Vagina (tissue), 2 donors: Measurements from ENCODE around the gene FUT2.

Experiments
- POLR2A ChIP-seq, 2 donors: fragments of 450-650 bp; IDR thresholded peaks; one replicate each; pipeline ENCODE4 v1.6.1; 2017; ENCODE audit warnings: antibody characterized with exemption in 2 of 2, mild to moderate bottlenecking in 2 of 2, moderate library complexity in 2 of 2
- TF ChIP-seq, protein P1 (sequence below), 3 experiments: fragments of 450-650 bp in 2 of 3; fragments of 200-600 bp in 1 of 3; sonication (generic) in 1 of 3; IDR thresholded peaks; one replicate each; pipeline ENCODE4 v1.5.1; 2017 to 2019; ENCODE audit warnings: antibody characterized with exemption in 3 of 3, mild to moderate bottlenecking in 2 of 3, moderate library complexity in 2 of 3

GRCh38 chr19:48742096-48742495 is 46.3 kb downstream of the FUT2 start:
- TF ChIP-seq POLR2A (IDR thresholded peaks at IDR 0.05) = no peak
- TF ChIP-seq, protein P1, sequence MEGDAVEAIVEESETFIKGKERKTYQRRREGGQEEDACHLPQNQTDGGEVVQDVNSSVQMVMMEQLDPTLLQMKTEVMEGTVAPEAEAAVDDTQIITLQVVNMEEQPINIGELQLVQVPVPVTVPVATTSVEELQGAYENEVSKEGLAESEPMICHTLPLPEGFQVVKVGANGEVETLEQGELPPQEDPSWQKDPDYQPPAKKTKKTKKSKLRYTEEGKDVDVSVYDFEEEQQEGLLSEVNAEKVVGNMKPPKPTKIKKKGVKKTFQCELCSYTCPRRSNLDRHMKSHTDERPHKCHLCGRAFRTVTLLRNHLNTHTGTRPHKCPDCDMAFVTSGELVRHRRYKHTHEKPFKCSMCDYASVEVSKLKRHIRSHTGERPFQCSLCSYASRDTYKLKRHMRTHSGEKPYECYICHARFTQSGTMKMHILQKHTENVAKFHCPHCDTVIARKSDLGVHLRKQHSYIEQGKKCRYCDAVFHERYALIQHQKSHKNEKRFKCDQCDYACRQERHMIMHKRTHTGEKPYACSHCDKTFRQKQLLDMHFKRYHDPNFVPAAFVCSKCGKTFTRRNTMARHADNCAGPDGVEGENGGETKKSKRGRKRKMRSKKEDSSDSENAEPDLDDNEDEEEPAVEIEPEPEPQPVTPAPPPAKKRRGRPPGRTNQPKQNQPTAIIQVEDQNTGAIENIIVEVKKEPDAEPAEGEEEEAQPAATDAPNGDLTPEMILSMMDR (IDR thresholded peaks at IDR 0.05) = no peak
